ENCODE data around the gene NCK1.

GRCh38 chr3:136988651-136989050 lies 126.6 kb downstream of the NCK1 start:
- TF ChIP-seq ZNF274 (IDR thresholded peaks at IDR 0.05; ENCODE audit: low read depth, low read length) (no peak), YY1 (IDR thresholded peaks at IDR 0.05; ENCODE audit: insufficient read depth, insufficient read length) (no peak), SUZ12 (IDR thresholded peaks at IDR 0.05; ENCODE audit: extremely low read depth, insufficient read depth, insufficient read length) (no peak)

Data from NT2/D1 (cell line).